GM21528 (cell line): Measurements from ENCODE around the gene KLK10.
"Not testable (repeated sequence)": the region's sequence is repeated elsewhere in the genome, so short reads cannot be mapped to it uniquely, and the experiment has no call there.

Experiments
- ATAC-seq: cut with Tn5 transposase; IDR thresholded peaks from one replicate; pipeline ENCODE4 v1.9.1; 2021; ENCODE audit warnings: mild to moderate bottlenecking, moderate library complexity; ENCODE audit not compliant: unreplicated experiment, low FRiP score

Gene KLK10

DNA sequence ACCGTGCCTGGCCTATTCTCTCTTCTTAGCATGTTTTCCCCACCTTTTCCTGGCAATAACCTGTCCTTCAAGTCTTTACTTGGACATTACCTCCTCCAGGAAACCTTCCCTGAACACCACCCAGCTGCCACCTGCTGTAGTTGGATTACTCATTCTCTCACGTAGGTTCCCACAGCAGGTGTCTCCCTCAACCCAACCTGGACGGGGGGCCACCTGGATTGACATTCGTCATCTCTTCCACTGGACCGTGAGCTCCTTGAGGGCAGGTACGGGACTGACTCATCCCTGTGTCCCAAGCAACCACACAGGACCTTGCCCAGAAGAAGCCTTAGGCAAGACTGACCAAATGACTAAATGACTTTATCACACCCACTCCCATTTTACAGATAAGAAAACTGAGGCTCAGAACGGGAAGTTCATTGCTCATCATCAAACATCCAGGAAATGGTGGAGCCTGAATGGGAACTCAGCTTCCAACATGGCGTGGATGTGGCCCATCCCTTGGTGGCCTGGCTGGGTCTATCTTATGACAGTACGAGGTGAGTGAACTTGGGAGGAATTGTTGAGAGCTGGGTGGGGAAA is 46.6 kb downstream of the KLK10 start:
- ATAC-seq: no peak

DNA sequence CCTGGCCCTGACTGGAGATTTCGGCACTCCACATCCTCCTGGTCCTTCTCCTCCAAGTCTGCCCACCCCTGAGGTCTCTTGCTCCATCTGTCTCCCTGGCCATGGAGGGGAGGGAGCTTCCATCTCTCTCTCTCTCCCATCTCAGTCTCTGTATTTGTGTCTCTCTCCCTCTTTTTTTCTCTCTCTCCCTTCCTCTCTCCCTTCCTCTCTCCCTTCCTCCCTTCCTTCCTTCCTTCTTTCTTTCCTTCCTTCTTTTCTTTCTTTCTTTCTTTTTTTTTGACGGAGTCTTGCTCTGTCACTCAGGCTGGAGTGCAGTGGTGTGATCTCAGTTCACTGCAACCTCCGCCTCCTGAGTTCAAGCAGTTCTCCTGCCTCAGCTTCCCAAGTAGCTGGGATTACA is 49.7 kb downstream of the KLK10 start:
- ATAC-seq: not testable (repeated sequence)

GRCh38 chr19:50969413-50969760 is 50.1 kb downstream of the KLK10 start, which contains the start of gene KLK6:
Gene KLK6 (minus strand): TSS chr19:50969591. CDS start chr19:50968104, 1,487 bp downstream.
- no peak for ATAC-seq

- no peak for ATAC-seq
These were observed 50.6 kb downstream of the KLK10 start for GRCh38 chr19:50968716-50969412.

DNA sequence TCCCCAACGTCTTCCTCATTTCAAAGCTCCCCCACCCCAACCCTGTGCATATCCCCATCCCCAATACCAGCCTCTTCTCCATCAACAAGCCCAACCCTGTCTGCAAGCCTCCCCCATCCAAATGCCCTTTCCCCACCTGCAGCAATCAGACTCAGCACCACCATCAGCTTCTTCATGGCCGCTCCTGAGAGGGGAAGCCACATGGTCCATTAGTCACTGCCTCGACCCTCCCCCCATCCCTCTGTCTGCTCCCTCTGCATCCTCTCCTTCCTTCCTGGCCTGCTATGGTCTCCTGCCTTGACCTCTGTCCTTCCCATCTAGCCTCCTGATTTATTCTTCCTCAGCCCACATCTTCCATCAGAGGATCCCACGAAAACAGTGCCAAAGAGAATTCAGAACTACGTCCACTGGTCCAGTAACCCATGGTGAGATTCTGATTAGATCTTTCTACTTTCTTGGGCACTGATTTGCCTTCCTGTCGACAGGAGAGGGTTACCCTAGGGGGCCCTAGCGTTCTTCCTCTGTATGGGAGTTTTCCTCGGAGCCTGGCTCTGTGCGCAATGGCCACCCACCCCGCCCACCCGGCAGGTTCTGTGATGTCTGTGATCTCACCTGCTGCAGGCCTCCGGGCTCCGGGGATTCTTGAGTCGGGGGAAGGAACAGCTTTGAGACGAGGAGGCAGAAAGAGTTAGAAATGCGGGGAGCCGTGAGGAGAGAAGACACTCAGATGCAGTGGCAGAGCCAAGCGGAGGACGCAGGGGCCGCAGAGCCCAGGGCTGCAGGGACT is 51.4 kb downstream of the KLK10 start:
- ATAC-seq: no peak

DNA sequence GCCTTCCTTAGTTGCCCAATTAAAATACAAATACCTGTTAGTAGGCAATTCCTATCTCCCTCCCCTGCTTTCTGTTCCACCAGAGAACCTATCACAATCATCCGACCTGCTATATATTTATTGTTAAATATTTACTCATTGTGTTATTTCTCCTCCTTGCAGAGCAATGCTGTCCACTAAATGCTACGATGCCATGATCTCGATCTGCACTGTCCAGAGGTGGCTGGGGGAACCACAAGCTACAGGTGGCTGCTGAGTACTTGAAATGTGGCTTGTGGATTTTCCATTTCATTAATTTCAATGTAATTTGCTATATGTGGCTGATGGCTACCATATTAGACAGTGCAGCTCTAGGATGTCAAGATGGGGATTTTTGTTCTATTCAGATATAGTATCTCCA is 55.2 kb downstream of the KLK10 start:
- no peak for ATAC-seq

DNA sequence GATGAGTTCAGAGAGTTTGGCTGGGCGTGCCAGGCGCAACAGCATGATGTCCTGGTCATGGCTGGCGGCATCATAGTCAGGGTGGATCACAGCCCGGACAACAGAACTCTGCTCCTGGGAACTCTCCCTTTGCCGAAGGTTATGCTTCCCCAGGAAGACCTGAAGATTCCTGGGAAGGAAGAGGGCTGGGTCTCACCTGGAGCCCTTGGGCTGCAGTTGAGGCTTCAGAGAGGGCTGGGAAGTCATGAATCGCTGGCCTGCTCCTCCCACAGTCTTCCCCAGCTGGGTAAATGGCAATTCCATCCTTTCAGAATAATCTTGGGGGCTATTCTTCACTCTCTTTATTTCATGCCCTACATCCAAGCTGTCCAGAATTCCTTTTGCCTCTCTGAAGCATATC is 56.1 kb downstream of the KLK10 start:
- no peak for ATAC-seq
